ENCODE data around the gene BICRAL. TPM values are rescaled to one million over a fixed set of nuclear protein-coding genes. Genes with fewer than 3 reads are reported as not detected.

The BICRAL gene
- total and polyA plus RNA-seq, 2 of the 4 experiments (the other 2 are of a cell fraction) = 4.0 to 6.1 TPM

DNA sequence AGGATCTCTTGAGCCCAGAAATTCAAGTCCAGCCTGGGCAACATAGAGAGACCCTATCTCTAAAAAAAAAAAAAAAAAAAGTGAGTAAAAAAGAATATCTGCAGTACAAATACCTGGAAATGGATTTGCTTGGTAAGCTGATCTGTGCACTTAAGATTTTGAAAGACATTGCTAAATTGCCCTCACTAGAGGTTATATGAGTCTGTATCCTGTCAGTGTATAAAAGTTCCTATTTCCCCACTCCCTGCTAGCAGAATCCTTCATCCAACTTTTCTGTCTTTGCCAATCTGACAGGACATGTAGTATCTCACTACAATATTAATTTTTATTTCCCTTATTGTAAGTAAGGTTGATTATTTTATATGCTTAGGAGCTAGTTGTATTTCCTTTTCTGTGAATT, 36.1 kb downstream of the BICRAL start:
- in situ Hi-C loops (cut with MboI; ENCODE audit: low sequenced_read_pairs) (no loop called here), dilution Hi-C loops (cut with HindIII; ENCODE audit: low sequenced_read_pairs, unreplicated experiment) (no loop called here), intact Hi-C loops (cut with micrococcal nuclease) (loop anchor here (5.0 kb wide), 1 partner anchor 34 kb away; no protein-coding TSS in a partner anchor)
- H4K20me1 ChIP-seq (ENCODE audit: insufficient read depth, low read length) = no peaks in the 10 kb centered on the region
- no peak overlapping the region for H3K56ac ChIP-seq (ENCODE audit: extremely low read depth, insufficient read depth, low read length)
- H3K9ac ChIP-seq (ENCODE audit: low read depth, low read length) = no peak overlapping the region
- no peak overlapping the region for H2BK15ac ChIP-seq (ENCODE audit: low read depth, low read length)
- H2BK20ac ChIP-seq (ENCODE audit: low read depth, low read length) = no peak overlapping the region
- H3K4me3 ChIP-seq (ENCODE audit: insufficient read depth, low read depth, low read length) = no peak overlapping the region
- peaks cover 0 to 14% of the 10 kb centered on the region in 2 experiments; a peak in 2 of 4 replicates for H3K79me1 ChIP-seq (ENCODE audit: low read depth in 1 of 2, low read length in 2 of 2)
- no peak overlapping the region for H4K91ac ChIP-seq (ENCODE audit: insufficient read depth, low read depth, low read length)
- H3K4ac ChIP-seq (ENCODE audit: low read depth, low read length) = no peak overlapping the region
- no TSS peak for BruUV-seq (replicated peaks)
- no peaks in the 10 kb centered on the region for H3K36me3 ChIP-seq (ENCODE audit: control insufficient read depth, insufficient read depth, low read length)
- H4K8ac ChIP-seq (ENCODE audit: low read depth in 2 of 2, low read length in 2 of 2) = no peak overlapping the region
- ChIA-PET CTCF (interaction anchor here (0.6 kb wide), 1 partner anchor 18 kb away, joined by 8 read pairs; no protein-coding TSS in a partner anchor), POLR2A (ENCODE audit: unreplicated experiment) (no interaction called here)
- TF ChIP-seq, protein P1, sequence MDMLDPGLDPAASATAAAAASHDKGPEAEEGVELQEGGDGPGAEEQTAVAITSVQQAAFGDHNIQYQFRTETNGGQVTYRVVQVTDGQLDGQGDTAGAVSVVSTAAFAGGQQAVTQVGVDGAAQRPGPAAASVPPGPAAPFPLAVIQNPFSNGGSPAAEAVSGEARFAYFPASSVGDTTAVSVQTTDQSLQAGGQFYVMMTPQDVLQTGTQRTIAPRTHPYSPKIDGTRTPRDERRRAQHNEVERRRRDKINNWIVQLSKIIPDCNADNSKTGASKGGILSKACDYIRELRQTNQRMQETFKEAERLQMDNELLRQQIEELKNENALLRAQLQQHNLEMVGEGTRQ (IDR thresholded peaks at IDR 0.05; ENCODE audit: low read depth, low read length) = no peak
- TF ChIP-seq RFX5 (IDR thresholded peaks at IDR 0.05; ENCODE audit: low read depth, low read length) (no peak), MAFK (IDR thresholded peaks at IDR 0.05; ENCODE audit: low read depth, low read length) (no peak), RAD21 (IDR thresholded peaks at IDR 0.05; ENCODE audit: low read length) (no peak)
- TF ChIP-seq, protein P2, sequence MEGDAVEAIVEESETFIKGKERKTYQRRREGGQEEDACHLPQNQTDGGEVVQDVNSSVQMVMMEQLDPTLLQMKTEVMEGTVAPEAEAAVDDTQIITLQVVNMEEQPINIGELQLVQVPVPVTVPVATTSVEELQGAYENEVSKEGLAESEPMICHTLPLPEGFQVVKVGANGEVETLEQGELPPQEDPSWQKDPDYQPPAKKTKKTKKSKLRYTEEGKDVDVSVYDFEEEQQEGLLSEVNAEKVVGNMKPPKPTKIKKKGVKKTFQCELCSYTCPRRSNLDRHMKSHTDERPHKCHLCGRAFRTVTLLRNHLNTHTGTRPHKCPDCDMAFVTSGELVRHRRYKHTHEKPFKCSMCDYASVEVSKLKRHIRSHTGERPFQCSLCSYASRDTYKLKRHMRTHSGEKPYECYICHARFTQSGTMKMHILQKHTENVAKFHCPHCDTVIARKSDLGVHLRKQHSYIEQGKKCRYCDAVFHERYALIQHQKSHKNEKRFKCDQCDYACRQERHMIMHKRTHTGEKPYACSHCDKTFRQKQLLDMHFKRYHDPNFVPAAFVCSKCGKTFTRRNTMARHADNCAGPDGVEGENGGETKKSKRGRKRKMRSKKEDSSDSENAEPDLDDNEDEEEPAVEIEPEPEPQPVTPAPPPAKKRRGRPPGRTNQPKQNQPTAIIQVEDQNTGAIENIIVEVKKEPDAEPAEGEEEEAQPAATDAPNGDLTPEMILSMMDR (conservative IDR thresholded peaks at IDR 0.05; ENCODE audit: low read depth, low read length) = no peak
- no peak overlapping the region for H2AK5ac ChIP-seq (ENCODE audit: low read depth, low read length)
- no peak overlapping the region for H2AK9ac ChIP-seq (replicated peaks; ENCODE audit: low read depth, low read length, poor library complexity)
- H3K9me1 ChIP-seq (ENCODE audit: insufficient read depth, low read length) = peaks cover 6% of the 10 kb centered on the region; the same call in 1 of the 2 replicates
- H3K9me3 ChIP-seq (ENCODE audit: control insufficient read depth, insufficient read depth, low read length) = no peaks in the 10 kb centered on the region
- H3K4me2 ChIP-seq (ENCODE audit: low read depth, low read length) = no peak overlapping the region
- H2BK5ac ChIP-seq (ENCODE audit: low read depth, low read length, poor library complexity, severe bottlenecking) = no peak overlapping the region
- DNase-seq (no peak), ATAC-seq (ENCODE audit: low read depth) (no peak)
- H3K18ac ChIP-seq (ENCODE audit: low read depth, low read length) = no peak overlapping the region
- H2BK120ac ChIP-seq (ENCODE audit: low read depth, low read length) = no peak overlapping the region
- H3K27me3 ChIP-seq (ENCODE audit: control insufficient read depth, insufficient read depth, low read length) = no peaks in the 10 kb centered on the region
- H4K5ac ChIP-seq (ENCODE audit: low read depth, low read length) = no peak overlapping the region
- no peak overlapping the region for H3K23ac ChIP-seq (ENCODE audit: low read depth, low read length)
- H3K14ac ChIP-seq (replicated peaks; ENCODE audit: low read depth, low read length) = no peak overlapping the region; the same call in 1 of the 2 replicates
- no peak overlapping the region for H3K27ac ChIP-seq (ENCODE audit: insufficient read depth, low read length)
- H3K4me1 ChIP-seq (ENCODE audit: control insufficient read depth, insufficient read depth, low read length) = no peaks in the 10 kb centered on the region; the same call in 1 of the 2 replicates
- no peak overlapping the region for H2AFZ ChIP-seq (replicated peaks; ENCODE audit: low read length, poor library complexity)
